Stomach (tissue), 9 donors: ENCODE measurements around the gene PSTPIP2. TPM values are rescaled to one million over a fixed set of nuclear protein-coding genes. Genes with fewer than 3 reads are reported as not detected.
A peak's percentile ranks its signal among the peaks of the same experiment; 100 is the strongest.
"Not testable (repeated sequence)": the region's sequence is repeated elsewhere in the genome, so short reads cannot be mapped to it uniquely, and the experiment has no call there.

ENCODE experiments used
- DNase-seq, 2 donors: peaks; one replicate each; pipeline versions ENCODE4 v3.0.0 to v3.0.0-alpha.2; 2013 to 2019
- H3K27ac ChIP-seq, 5 donors: fragments of 200-600 bp in 4 of 5; sonication (generic) in 4 of 5; one replicate each; pipeline ENCODE4 v1.5.1; 2013 to 2019; ENCODE audit warnings: mild to moderate bottlenecking in 1 of 5, moderate library complexity in 1 of 5
- H3K27me3 ChIP-seq, 3 donors: fragments of 200-600 bp; sonication (generic); one replicate each; pipeline ENCODE4 v1.5.1; 2017 to 2019; ENCODE audit warnings: mixed run types in 1 of 3
- H3K36me3 ChIP-seq, 4 donors: fragments of 200-600 bp; sonication (generic); 1 replicate in 3 of 4; 2 replicates in 1 of 4; pipeline ENCODE4 v1.5.1; 2016 to 2019
- H3K4me1 ChIP-seq, 4 donors: fragments of 200-600 bp; sonication (generic); one replicate each; pipeline ENCODE4 v1.5.1; 2016 to 2019
- H3K4me3 ChIP-seq, 4 donors: fragments of 200-600 bp; sonication (generic) in 3 of 4; one replicate each; pipeline ENCODE4 v1.5.1; 2016 to 2019; ENCODE audit warnings: mild to moderate bottlenecking in 1 of 4
- H3K9me3 ChIP-seq, 4 donors: fragments of 200-600 bp; sonication (generic); one replicate each; pipeline ENCODE4 v1.5.1; 2016 to 2019
- EP300 ChIP-seq: sonication (generic); formaldehyde crosslinking; IDR thresholded peaks from one replicate; pipeline ENCODE4 v1.6.1; 2017; ENCODE audit warnings: antibody characterized with exemption
- POLR2A ChIP-seq, 4 donors: fragments of 450-650 bp; IDR thresholded peaks; one replicate each; pipeline ENCODE4 v1.6.1; 2016; ENCODE audit warnings: antibody characterized with exemption in 4 of 4, control low read depth in 2 of 4, mild to moderate bottlenecking in 1 of 4, moderate library complexity in 1 of 4
- POLR2AphosphoS5 ChIP-seq, 3 donors: sonication (generic); formaldehyde crosslinking; IDR thresholded peaks; one replicate each; pipeline ENCODE4 v1.6.1; 2016; ENCODE audit warnings: antibody characterized with exemption in 3 of 3
- WGBS, 5 donors: extraction: QIAGEN DNeasy Blood & Tissue Kit in 3 of 5; methylation state at CpG; one replicate each; pipeline versions ENCODE4 v1.1.5 to v1.1.7; 2013 to 2018; 5-methylcytosine and 5-hydroxymethylcytosine counted together
- intact Hi-C: fragments of 100-400 bp; cut with DNase I; formaldehyde crosslinking; loops from one replicate; pipeline ENCODE4 v1.15.1; 2023; ENCODE audit warnings: low total_unique reads
- polyA plus RNA-seq, 3 donors: library from polyadenylated mRNA; stranded (reverse); fragments of 200-250 nt; gene quantifications; one replicate each; pipeline ENCODE4 v1.2.3, GENCODE V29; 2013
- total RNA-seq, 5 donors: library from RNA; depleted of rRNA; stranded (reverse); fragments of >200 nt; gene quantifications; one replicate each; pipeline versions ENCODE4 v1.1.0 to v1.2.3, GENCODE V29; 2014 to 2016
- TF ChIP-seq, protein P1 (sequence below), 7 experiments: fragments of 450-650 bp in 4 of 7; fragments of 200-600 bp in 3 of 7; sonication (generic) in 3 of 7; IDR thresholded peaks; one replicate each; pipeline ENCODE4 v1.5.1; 2016 to 2019; ENCODE audit warnings: antibody characterized with exemption in 7 of 7, control low read depth in 2 of 7, mild to moderate bottlenecking in 1 of 7
- donor health status: healthy with polysubstance abuse.
- donor health status: Bipolar disorder and iron deficiency.
- donor health status: healthy.

PSTPIP2 gene
- total and polyA plus RNA-seq, 8 donors, result 1.2 to 11.0 (median 7.0) TPM

GRCh38 chr18:46053368-46054095, 18.5 kb downstream of the PSTPIP2 start:
- no peaks in the 10 kb centered on the region for H3K9me3 ChIP-seq
- H3K27me3 ChIP-seq, result no peaks in the 10 kb centered on the region
- H3K4me1 ChIP-seq, result peaks cover 10 to 39% (median 21%) of the 10 kb centered on the region in 4 donors
- DNase-seq, result no peak
- H3K4me3 ChIP-seq, result no peak overlapping the region
- peak overlapping the region in 1 of 5 donors; percentile 9 for H3K27ac ChIP-seq
- 76 to 94% (median 88%) methylated on average over 6 of the region's 6 CpGs for WGBS, 5 donors
- no peaks in the 10 kb centered on the region for H3K36me3 ChIP-seq
- intact Hi-C loops, result no loop called here
- TF ChIP-seq POLR2A (IDR thresholded peaks at IDR 0.05) (no peak), EP300 (no peak), POLR2AphosphoS5 (IDR thresholded peaks at IDR 0.05) (no peak)
- TF ChIP-seq, protein P1, sequence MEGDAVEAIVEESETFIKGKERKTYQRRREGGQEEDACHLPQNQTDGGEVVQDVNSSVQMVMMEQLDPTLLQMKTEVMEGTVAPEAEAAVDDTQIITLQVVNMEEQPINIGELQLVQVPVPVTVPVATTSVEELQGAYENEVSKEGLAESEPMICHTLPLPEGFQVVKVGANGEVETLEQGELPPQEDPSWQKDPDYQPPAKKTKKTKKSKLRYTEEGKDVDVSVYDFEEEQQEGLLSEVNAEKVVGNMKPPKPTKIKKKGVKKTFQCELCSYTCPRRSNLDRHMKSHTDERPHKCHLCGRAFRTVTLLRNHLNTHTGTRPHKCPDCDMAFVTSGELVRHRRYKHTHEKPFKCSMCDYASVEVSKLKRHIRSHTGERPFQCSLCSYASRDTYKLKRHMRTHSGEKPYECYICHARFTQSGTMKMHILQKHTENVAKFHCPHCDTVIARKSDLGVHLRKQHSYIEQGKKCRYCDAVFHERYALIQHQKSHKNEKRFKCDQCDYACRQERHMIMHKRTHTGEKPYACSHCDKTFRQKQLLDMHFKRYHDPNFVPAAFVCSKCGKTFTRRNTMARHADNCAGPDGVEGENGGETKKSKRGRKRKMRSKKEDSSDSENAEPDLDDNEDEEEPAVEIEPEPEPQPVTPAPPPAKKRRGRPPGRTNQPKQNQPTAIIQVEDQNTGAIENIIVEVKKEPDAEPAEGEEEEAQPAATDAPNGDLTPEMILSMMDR (IDR thresholded peaks at IDR 0.05), result no peak

DNA sequence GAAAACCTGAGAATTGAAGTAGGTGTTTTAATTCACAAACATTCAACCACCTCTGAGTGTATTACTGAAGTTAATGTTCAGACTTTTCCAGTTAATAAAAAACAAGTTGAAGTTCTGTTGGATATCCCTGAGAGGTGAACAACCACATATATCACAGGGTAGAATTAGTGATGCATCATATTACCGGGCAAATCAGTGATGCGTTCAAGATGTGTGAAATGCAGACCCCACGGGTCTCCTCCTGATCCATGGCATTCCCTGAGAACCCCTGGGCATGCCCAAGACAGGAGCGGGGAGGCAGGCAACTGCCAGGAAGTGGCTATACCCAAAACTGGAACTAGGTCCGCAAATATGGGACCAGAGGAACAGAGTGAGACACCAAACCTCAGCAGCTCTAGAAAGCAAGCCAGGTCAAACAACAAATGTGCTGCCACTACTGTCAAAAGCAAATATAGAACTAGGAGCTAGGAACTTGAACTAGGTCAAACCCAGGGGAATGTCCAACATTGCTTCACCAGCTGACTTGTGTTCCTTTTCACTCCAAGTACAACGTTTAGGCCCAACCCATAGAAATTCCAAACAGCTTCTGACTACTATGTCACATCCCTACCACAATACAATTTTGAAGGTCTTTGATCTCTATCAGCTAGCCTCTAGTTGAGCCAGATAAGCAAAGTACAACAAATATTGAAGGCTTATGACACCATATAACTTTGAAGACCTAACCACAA, 20.2 kb downstream of the PSTPIP2 start:
- Histone ChIP-seq H3K27me3 (no peaks in the 10 kb centered on the region), H3K9me3 (no peaks in the 10 kb centered on the region), H3K4me3 (no peak overlapping the region), H3K36me3 (no peaks in the 10 kb centered on the region), H3K4me1 (peaks cover 10 to 39% (median 21%) of the 10 kb centered on the region in 4 donors), H3K27ac (peak overlapping the region in 4 of 5 donors; percentile 5 to 68 (median 24))
- peak; percentile 44 to 53 for DNase-seq
- TF ChIP-seq, protein P1 (IDR thresholded peaks at IDR 0.05), result no peak
- TF ChIP-seq EP300, result no peak
- no peak for TF ChIP-seq POLR2A (IDR thresholded peaks at IDR 0.05)
- TF ChIP-seq POLR2AphosphoS5 (IDR thresholded peaks at IDR 0.05), result peak in 2 of 3 donors; percentile 48 to 54
- intact Hi-C loops, result no loop called here
- WGBS, 5 donors, result 49 to 70% (median 63%) methylated on average over 6 of the region's 6 CpGs

GRCh38 chr18:46050268-46050667, 21.8 kb downstream of the PSTPIP2 start:
- H3K27ac ChIP-seq, result no peak overlapping the region
- H3K9me3 ChIP-seq, result no peaks in the 10 kb centered on the region
- TF ChIP-seq, protein P1 (IDR thresholded peaks at IDR 0.05), result no peak
- no peak for TF ChIP-seq POLR2A (IDR thresholded peaks at IDR 0.05)
- TF ChIP-seq EP300, result no peak
- no peak for TF ChIP-seq POLR2AphosphoS5 (IDR thresholded peaks at IDR 0.05)
- peaks cover 10 to 28% (median 19%) of the 10 kb centered on the region in 4 donors for H3K4me1 ChIP-seq
- intact Hi-C loops, result no loop called here
- 94 to 98% (median 95%) methylated on average over 5 of the region's 5 CpGs for WGBS, 5 donors
- no peaks in the 10 kb centered on the region for H3K36me3 ChIP-seq
- no peak overlapping the region for H3K4me3 ChIP-seq
- no peaks in the 10 kb centered on the region for H3K27me3 ChIP-seq
- no peak for DNase-seq

GRCh38 chr18:46048641-46049040, 23.4 kb downstream of the PSTPIP2 start:
- H3K36me3 ChIP-seq, result no peaks in the 10 kb centered on the region

DNA sequence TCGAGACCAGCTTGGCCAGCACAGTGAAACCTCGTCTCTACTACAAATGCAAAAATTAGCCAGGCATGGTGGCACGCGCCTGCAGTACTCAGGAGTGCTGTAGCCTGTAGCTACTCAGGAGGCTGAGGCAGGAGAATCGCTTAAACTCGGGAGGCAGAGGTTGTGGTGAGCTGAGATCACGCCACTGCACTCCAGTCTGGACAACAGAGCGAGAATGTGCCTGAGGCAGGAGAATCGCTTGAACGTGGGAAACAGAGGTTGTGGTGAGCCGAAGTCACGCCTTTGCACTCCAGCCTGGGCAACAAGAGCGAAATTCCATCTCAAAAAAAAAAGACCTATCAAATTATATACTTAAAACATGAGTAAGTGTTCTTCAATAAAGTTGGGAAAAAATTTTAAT, 24.7 kb downstream of the PSTPIP2 start:
- H3K27ac ChIP-seq, H3K36me3 ChIP-seq, H3K27me3 ChIP-seq, H3K9me3 ChIP-seq, intact Hi-C loops, DNase-seq, H3K4me3 ChIP-seq: not testable (repeated sequence)
- H3K4me1 ChIP-seq, result peaks cover 7 to 21% (median 11%) of the 10 kb centered on the region in 4 donors
- WGBS, 5 donors, result 93 to 97% (median 96%) methylated on average over 13 of the region's 13 CpGs

More at GRCh38 chr18:46048641-46049040, 23.4 kb downstream of the PSTPIP2 start:
- Histone ChIP-seq H3K27ac (no peak overlapping the region), H3K4me1 (peaks cover 10 to 24% (median 17%) of the 10 kb centered on the region in 4 donors), H3K27me3 (no peaks in the 10 kb centered on the region), H3K4me3 (no peak overlapping the region), H3K9me3 (no peaks in the 10 kb centered on the region)
- 93 to 98% (median 94%) methylated on average over 1 of the region's 1 CpG for WGBS, 5 donors
- TF ChIP-seq EP300 (no peak), POLR2A (IDR thresholded peaks at IDR 0.05) (no peak), POLR2AphosphoS5 (IDR thresholded peaks at IDR 0.05) (no peak)
- TF ChIP-seq, protein P1 (IDR thresholded peaks at IDR 0.05), result no peak
- no peak for DNase-seq
- intact Hi-C loops, result no loop called here
